Measurements from ENCODE around the gene PUSL1.

DNA sequence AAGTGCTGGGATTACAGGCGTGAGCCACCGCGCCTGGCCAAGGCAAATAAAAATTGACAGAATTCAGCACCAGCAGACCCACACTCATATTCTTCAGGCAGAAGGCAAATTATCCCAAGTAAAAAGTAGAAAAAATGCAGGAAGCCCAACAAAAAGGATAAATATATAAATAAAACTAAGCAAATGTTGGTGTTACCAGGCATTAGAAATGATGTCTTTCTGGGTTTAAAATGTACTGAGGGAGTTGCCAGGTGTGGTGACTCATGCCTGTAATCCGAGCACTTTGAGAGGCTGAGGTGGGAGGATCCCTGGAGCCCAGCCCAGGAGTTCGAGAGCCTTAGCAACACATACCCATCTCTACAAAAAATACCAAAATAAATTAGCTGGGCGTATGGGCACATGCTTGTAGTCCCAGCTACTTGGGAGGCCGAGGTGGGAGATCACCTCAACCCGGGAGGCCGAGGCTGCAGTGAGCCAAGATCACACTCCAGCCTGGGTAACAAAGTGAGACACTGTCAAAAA, 9.8 kb downstream of the PUSL1 start:
- no peak for TF ChIP-seq EZH2 (IDR thresholded peaks at IDR 0.05; ENCODE audit: insufficient read depth, poor library complexity, severe bottlenecking)
- TF ChIP-seq EZH2phosphoT487 (IDR thresholded peaks at IDR 0.05; ENCODE audit: insufficient read depth, low read depth) = no peak
